SK-N-SH (cell line): ENCODE results near the gene ANO6. TPM values are rescaled to one million over a fixed set of nuclear protein-coding genes. Genes with fewer than 3 reads are reported as not detected.

Experiments used
- CTCF ChIA-PET: fragments of 300-600, 350-600 bp; formaldehyde crosslinking; extraction: SDS; loops from one replicate; lab custom pipeline; 2021; lab: Yijun Ruan, JAX
- POLR2A ChIA-PET: fragments of 350-600 bp; sonication (Branson Sonifier 250); formaldehyde crosslinking; extraction: SDS; loops from one replicate; lab custom pipeline; 2020; ENCODE audit warnings: antibody characterized with exemption, inconsistent platforms; lab: Yijun Ruan, JAX
- DNase-seq: peaks from one replicate; pipeline ENCODE4 v3.0.0; 2012
- H2AFZ ChIP-seq: fragments of 200-600 bp; sonication (generic); 2 replicates; pipeline ENCODE4 v1.8.1; 2016; ENCODE audit warnings: antibody characterized with exemption, mild to moderate bottlenecking, low read depth
- H3F3A ChIP-seq: fragments of 200-600 bp; sonication (generic); replicated peaks from 2 replicates; pipeline ENCODE3; 2016; ENCODE audit warnings: antibody characterized with exemption, mild to moderate bottlenecking; ENCODE audit not compliant: insufficient read depth
- H3K27ac ChIP-seq, 2 experiments: fragments of 200-500 bp in 1 of 2; fragments of 200-600 bp in 1 of 2; sonication (Bioruptor generic) in 1 of 2; sonication (generic), shearing (Covaris generic) in 1 of 2; 2 replicates each; pipeline versions ENCODE4 v1.5.1 to v1.6.1; 2014 to 2016; ENCODE audit warnings: low read depth in 2 of 2, inconsistent platforms in 1 of 2, low read length in 1 of 2, mild to moderate bottlenecking in 1 of 2, mixed read lengths in 1 of 2
- H3K27me3 ChIP-seq: fragments of 200-600 bp; sonication (generic), shearing (Covaris generic); 2 replicates; pipeline ENCODE4 v1.6.1; 2016; ENCODE audit warnings: mixed run types; ENCODE audit not compliant: insufficient read depth
- H3K36me3 ChIP-seq, 2 experiments: fragments of 200-500 bp in 1 of 2; fragments of 200-600 bp in 1 of 2; sonication (Bioruptor generic) in 1 of 2; sonication (generic) in 1 of 2; replicated peaks in 1 of 2; 2 replicates each; pipeline versions ENCODE3 to v1.5.1; 2014 to 2016; ENCODE audit warnings: low read length in 1 of 2, mild to moderate bottlenecking in 1 of 2; ENCODE audit not compliant: insufficient read depth in 2 of 2, control insufficient read depth in 1 of 2
- H3K4me1 ChIP-seq, 2 experiments: fragments of 200-500 bp in 1 of 2; fragments of 200-600 bp in 1 of 2; sonication (Bioruptor generic) in 1 of 2; sonication (generic), shearing (Covaris generic) in 1 of 2; 2 replicates each; pipeline versions ENCODE4 v1.5.1 to v1.6.1; 2014 to 2016; ENCODE audit warnings: low read depth in 1 of 2, low read length in 1 of 2, mixed run types in 1 of 2; ENCODE audit not compliant: insufficient read depth in 2 of 2, control insufficient read depth in 1 of 2
- H3K4me2 ChIP-seq: fragments of 200-600 bp; sonication (generic), shearing (Covaris generic); 2 replicates; pipeline ENCODE4 v1.6.1; 2017; ENCODE audit warnings: mixed run types
- H3K4me3 ChIP-seq, 2 experiments: fragments of 200-500 bp in 1 of 2; fragments of 200-600 bp in 1 of 2; sonication (Bioruptor generic) in 1 of 2; sonication (generic), shearing (Covaris generic) in 1 of 2; 2 replicates each; pipeline versions ENCODE4 v1.5.1 to v1.8.1; 2014 to 2016; ENCODE audit warnings: low read depth in 2 of 2, inconsistent platforms in 1 of 2, low read length in 1 of 2, mild to moderate bottlenecking in 1 of 2, mixed read lengths in 1 of 2, moderate library complexity in 1 of 2
- H3K79me2 ChIP-seq: fragments of 200-600 bp; sonication (generic); 2 replicates; pipeline ENCODE4 v1.8.1; 2017; ENCODE audit warnings: mild to moderate bottlenecking; ENCODE audit not compliant: insufficient read depth
- H3K9ac ChIP-seq: fragments of 200-600 bp; sonication (generic); 2 replicates; pipeline ENCODE4 v1.6.1; 2017; ENCODE audit warnings: mixed run types
- H3K9me2 ChIP-seq: fragments of 200-600 bp; sonication (generic); 2 replicates; pipeline ENCODE4 v1.6.1; 2017; ENCODE audit warnings: mixed run types
- H3K9me3 ChIP-seq: fragments of 200-600 bp; sonication (generic); 2 replicates; pipeline ENCODE4 v1.6.1; 2017; ENCODE audit warnings: mixed run types, mild to moderate bottlenecking, moderate library complexity
- H4K20me1 ChIP-seq: fragments of 200-600 bp; sonication (generic); 2 replicates; pipeline ENCODE4 v1.6.1; 2017; ENCODE audit warnings: mild to moderate bottlenecking, mixed run types; ENCODE audit not compliant: insufficient read depth
- ELF1 ChIP-seq: IDR thresholded peaks from 2 replicates; pipeline ENCODE4 v1.4.0; 2012
- EP300 ChIP-seq, 2 experiments: IDR thresholded peaks; 2 replicates each; pipeline versions ENCODE4 v1.4.0 to v1.6.1; 2012; ENCODE audit warnings: borderline replicate concordance in 1 of 2, low read depth in 1 of 2, low read length in 1 of 2
- EZH2phosphoT487 ChIP-seq: fragments of 200-600 bp; sonication (generic); IDR thresholded peaks from 2 replicates; pipeline ENCODE4 v1.6.1; 2017; ENCODE audit warnings: low read depth, mixed run types, mild to moderate bottlenecking, antibody characterized with exemption, moderate library complexity, borderline replicate concordance
- FOXM1 ChIP-seq: IDR thresholded peaks from 2 replicates; pipeline ENCODE4 v1.4.0; 2012; ENCODE audit warnings: low read depth, mild to moderate bottlenecking
- GABPA ChIP-seq: IDR thresholded peaks from 2 replicates; pipeline ENCODE4 v1.4.0; 2012; ENCODE audit warnings: low read depth, mild to moderate bottlenecking
- JUND ChIP-seq: IDR thresholded peaks from 2 replicates; pipeline ENCODE4 v1.4.0; 2012
- MEF2A ChIP-seq: IDR thresholded peaks from 2 replicates; pipeline ENCODE4 v1.4.0; 2012; ENCODE audit warnings: low read depth, borderline replicate concordance
- MXI1 ChIP-seq: IDR thresholded peaks from 2 replicates; pipeline ENCODE4 v1.6.1; 2012; ENCODE audit warnings: mild to moderate bottlenecking, low read depth, low read length, improper control_type of control experiment
- NRF1 ChIP-seq: IDR thresholded peaks from 2 replicates; pipeline ENCODE4 v1.6.1; 2012; ENCODE audit warnings: low read depth, mild to moderate bottlenecking, low read length
- POLR2AphosphoS5 ChIP-seq: IDR thresholded peaks from 2 replicates; pipeline ENCODE4 v1.6.1; 2012; ENCODE audit warnings: low read depth, low read length
- RCOR1 ChIP-seq: fragments of 150-350 bp; IDR thresholded peaks from 2 replicates; pipeline ENCODE4 v1.6.1; 2017; ENCODE audit warnings: antibody characterized with exemption, low read length
- RFX5 ChIP-seq: IDR thresholded peaks from 2 replicates; pipeline ENCODE4 v1.6.1; 2012; ENCODE audit warnings: mild to moderate bottlenecking, improper control_type of control experiment, low read length
- SMC3 ChIP-seq: IDR thresholded peaks from 2 replicates; pipeline ENCODE4 v1.6.1; 2012; ENCODE audit warnings: low read depth, low read length, improper control_type of control experiment
- TAF1 ChIP-seq: IDR thresholded peaks from 2 replicates; pipeline ENCODE4 v1.6.1; 2012; ENCODE audit warnings: low read depth, mild to moderate bottlenecking, low read length, moderate library complexity, borderline replicate concordance
- TEAD4 ChIP-seq: IDR thresholded peaks from 2 replicates; pipeline ENCODE4 v1.4.0; 2012; ENCODE audit warnings: mild to moderate bottlenecking, borderline replicate concordance; ENCODE audit not compliant: insufficient read depth
- WGBS: methylation state at CpG from one replicate; pipeline ENCODE4 v1.1.6; 2017; ENCODE audit warnings: low lambda C conversion rate; 5-methylcytosine and 5-hydroxymethylcytosine counted together
- polyA plus RNA-seq, 3 experiments: library from polyadenylated mRNA; depleted of rRNA; stranded (reverse); fragments of >200 nt; gene quantifications; 2 replicates each; pipeline ENCODE4 v1.2.3, GENCODE V29; 2012
- TF ChIP-seq, protein P1 (sequence below): IDR thresholded peaks from 2 replicates; pipeline ENCODE4 v1.4.0; 2012; ENCODE audit warnings: low read depth, borderline replicate concordance
- TF ChIP-seq, protein P2 (sequence below): IDR thresholded peaks from 2 replicates; pipeline ENCODE4; 2012
- TF ChIP-seq, protein P3 (sequence below): fragments of 200-600 bp; sonication (generic); IDR thresholded peaks from 2 replicates; pipeline ENCODE4 v1.6.1; 2017; ENCODE audit warnings: antibody characterized with exemption, mild to moderate bottlenecking, moderate library complexity
- TF ChIP-seq, protein P4 (sequence below): IDR thresholded peaks from 2 replicates; pipeline ENCODE4 v1.4.0; 2012; ENCODE audit warnings: low read depth

The ANO6 gene
- polyA plus RNA-seq, 1 of the 3 experiments (the other 2 are of a cell fraction), result 20.1 TPM

DNA sequence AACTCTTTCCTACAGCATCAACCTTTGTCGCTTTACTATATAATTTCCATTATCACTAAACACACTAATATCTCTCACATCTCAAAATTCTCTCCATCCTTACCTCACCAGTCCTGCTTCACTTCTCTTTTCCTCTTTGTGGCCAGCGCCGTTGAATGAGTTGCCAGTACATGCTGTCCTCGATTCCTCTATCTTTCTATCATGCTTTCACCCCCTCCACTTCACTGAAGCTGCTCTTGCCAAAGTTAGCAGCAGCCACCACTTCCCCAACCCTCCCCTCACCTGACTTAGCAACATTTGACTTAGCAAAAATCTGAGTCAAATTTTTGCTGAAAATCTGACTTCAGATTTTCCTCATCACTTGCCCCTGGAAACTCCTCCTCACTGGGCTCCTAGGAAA lies 210.4 kb downstream of the ANO6 start:
- no peaks in the 10 kb centered on the region for H3K9me2 ChIP-seq
- TF ChIP-seq RFX5, result no peak
- TF ChIP-seq NRF1, result no peak
- TF ChIP-seq TAF1, result no peak
- TF ChIP-seq JUND, result no peak
- TF ChIP-seq, protein P1, sequence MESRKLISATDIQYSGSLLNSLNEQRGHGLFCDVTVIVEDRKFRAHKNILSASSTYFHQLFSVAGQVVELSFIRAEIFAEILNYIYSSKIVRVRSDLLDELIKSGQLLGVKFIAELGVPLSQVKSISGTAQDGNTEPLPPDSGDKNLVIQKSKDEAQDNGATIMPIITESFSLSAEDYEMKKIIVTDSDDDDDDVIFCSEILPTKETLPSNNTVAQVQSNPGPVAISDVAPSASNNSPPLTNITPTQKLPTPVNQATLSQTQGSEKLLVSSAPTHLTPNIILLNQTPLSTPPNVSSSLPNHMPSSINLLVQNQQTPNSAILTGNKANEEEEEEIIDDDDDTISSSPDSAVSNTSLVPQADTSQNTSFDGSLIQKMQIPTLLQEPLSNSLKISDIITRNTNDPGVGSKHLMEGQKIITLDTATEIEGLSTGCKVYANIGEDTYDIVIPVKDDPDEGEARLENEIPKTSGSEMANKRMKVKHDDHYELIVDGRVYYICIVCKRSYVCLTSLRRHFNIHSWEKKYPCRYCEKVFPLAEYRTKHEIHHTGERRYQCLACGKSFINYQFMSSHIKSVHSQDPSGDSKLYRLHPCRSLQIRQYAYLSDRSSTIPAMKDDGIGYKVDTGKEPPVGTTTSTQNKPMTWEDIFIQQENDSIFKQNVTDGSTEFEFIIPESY, result no peak
- TF ChIP-seq EZH2phosphoT487, result no peak
- no peak for TF ChIP-seq EP300 (IDR thresholded peaks at IDR 0.05; ENCODE audit: borderline replicate concordance in 1 of 2, low read depth in 1 of 2, low read length in 1 of 2)
- TF ChIP-seq MXI1, result no peak
- TF ChIP-seq TEAD4, result no peak
- no peak for TF ChIP-seq MEF2A
- TF ChIP-seq POLR2AphosphoS5, result no peak
- no peak for TF ChIP-seq ELF1
- no peak for TF ChIP-seq GABPA
- no peak for TF ChIP-seq FOXM1
- TF ChIP-seq, protein P2, sequence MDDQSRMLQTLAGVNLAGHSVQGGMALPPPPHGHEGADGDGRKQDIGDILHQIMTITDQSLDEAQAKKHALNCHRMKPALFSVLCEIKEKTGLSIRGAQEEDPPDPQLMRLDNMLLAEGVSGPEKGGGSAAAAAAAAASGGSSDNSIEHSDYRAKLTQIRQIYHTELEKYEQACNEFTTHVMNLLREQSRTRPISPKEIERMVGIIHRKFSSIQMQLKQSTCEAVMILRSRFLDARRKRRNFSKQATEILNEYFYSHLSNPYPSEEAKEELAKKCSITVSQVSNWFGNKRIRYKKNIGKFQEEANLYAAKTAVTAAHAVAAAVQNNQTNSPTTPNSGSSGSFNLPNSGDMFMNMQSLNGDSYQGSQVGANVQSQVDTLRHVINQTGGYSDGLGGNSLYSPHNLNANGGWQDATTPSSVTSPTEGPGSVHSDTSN, result no peak
- peaks cover 10% of the 10 kb centered on the region for H3F3A ChIP-seq
- peaks cover 0 to 4% of the 10 kb centered on the region in 2 experiments; a peak in 2 of 4 replicates for H3K4me1 ChIP-seq
- no peaks in the 10 kb centered on the region for H3K9me3 ChIP-seq
- peaks cover 53 to 81% of the 10 kb centered on the region in 2 experiments for H3K36me3 ChIP-seq
- H3K27ac ChIP-seq, result no peak overlapping the region
- H3K4me2 ChIP-seq, result no peak overlapping the region
- H4K20me1 ChIP-seq, result no peaks in the 10 kb centered on the region
- H2AFZ ChIP-seq, result no peak overlapping the region
- H3K79me2 ChIP-seq, result no peaks in the 10 kb centered on the region
- ChIA-PET POLR2A (no interaction called here), CTCF (no interaction called here)
- WGBS, result 97% methylated on average over 4 of the region's 4 CpGs
- H3K4me3 ChIP-seq, result no peak overlapping the region
- DNase-seq, result no peak
- H3K9ac ChIP-seq, result no peak overlapping the region
- H3K27me3 ChIP-seq, result no peaks in the 10 kb centered on the region

DNA sequence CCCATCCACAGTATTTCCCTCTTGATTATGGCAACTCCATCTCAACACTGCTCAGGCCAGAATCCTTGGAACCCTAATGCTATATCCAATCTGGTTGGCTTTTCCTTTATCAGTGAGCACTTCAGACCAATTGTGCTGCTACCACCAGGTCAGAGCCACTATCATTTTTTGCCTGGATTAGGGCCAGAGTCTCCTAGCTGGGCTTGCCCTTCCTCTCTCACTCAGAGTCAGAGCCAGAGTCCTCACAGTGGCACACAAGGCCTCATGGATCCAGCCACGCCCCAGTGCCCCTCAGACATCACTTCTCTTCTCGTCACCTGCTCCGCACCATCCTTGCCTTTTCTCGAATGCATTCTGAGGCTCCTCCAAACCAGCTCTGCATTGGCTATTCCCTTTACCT lies 211.1 kb downstream of the ANO6 start:
- H4K20me1 ChIP-seq, result no peaks in the 10 kb centered on the region
- no peak overlapping the region for H3K9ac ChIP-seq
- no peaks in the 10 kb centered on the region for H3K79me2 ChIP-seq
- 97% methylated on average over 4 of the region's 4 CpGs for WGBS
- no peak overlapping the region for H3K4me2 ChIP-seq
- POLR2A ChIA-PET, result no interaction called here
- no peaks in the 10 kb centered on the region for H3K9me2 ChIP-seq
- H3K27me3 ChIP-seq, result no peaks in the 10 kb centered on the region
- no peaks in the 10 kb centered on the region for H3K9me3 ChIP-seq
- no peak overlapping the region for H2AFZ ChIP-seq
- no peak overlapping the region for H3K27ac ChIP-seq
- CTCF ChIA-PET, result no interaction called here
- no peak for DNase-seq
- H3K4me3 ChIP-seq, result no peak overlapping the region
- peaks cover 0 to 4% of the 10 kb centered on the region in 2 experiments; a peak in 2 of 4 replicates for H3K4me1 ChIP-seq
- H3K36me3 ChIP-seq, result peaks cover 48 to 79% of the 10 kb centered on the region in 2 experiments
- H3F3A ChIP-seq, result peaks cover 10% of the 10 kb centered on the region
- no peak for TF ChIP-seq JUND
- TF ChIP-seq RCOR1, result no peak
- TF ChIP-seq, protein P3, sequence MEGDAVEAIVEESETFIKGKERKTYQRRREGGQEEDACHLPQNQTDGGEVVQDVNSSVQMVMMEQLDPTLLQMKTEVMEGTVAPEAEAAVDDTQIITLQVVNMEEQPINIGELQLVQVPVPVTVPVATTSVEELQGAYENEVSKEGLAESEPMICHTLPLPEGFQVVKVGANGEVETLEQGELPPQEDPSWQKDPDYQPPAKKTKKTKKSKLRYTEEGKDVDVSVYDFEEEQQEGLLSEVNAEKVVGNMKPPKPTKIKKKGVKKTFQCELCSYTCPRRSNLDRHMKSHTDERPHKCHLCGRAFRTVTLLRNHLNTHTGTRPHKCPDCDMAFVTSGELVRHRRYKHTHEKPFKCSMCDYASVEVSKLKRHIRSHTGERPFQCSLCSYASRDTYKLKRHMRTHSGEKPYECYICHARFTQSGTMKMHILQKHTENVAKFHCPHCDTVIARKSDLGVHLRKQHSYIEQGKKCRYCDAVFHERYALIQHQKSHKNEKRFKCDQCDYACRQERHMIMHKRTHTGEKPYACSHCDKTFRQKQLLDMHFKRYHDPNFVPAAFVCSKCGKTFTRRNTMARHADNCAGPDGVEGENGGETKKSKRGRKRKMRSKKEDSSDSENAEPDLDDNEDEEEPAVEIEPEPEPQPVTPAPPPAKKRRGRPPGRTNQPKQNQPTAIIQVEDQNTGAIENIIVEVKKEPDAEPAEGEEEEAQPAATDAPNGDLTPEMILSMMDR, result no peak
- TF ChIP-seq, protein P4, sequence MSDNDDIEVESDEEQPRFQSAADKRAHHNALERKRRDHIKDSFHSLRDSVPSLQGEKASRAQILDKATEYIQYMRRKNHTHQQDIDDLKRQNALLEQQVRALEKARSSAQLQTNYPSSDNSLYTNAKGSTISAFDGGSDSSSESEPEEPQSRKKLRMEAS, result no peak
- no peak for TF ChIP-seq RFX5
- no peak for TF ChIP-seq SMC3
